Endothelial cell (in vitro differentiated cells): ENCODE data around the gene MERTK. TPM values are rescaled to one million over a fixed set of nuclear protein-coding genes. Genes with fewer than 3 reads are reported as not detected.

Source experiments
- DNase-seq: peaks from one replicate; pipeline ENCODE4 v3.0.0; 2021; ENCODE audit warnings: low spot score
- H3K27ac Mint-ChIP-seq: one replicate; pipeline ENCODE4 v1.8.0; 2021; ENCODE audit warnings: mixed read lengths, inconsistent platforms; ENCODE audit not compliant: unreplicated experiment
- H3K27me3 Mint-ChIP-seq: one replicate; pipeline ENCODE4 v1.8.0; 2021; ENCODE audit warnings: mild to moderate bottlenecking, moderate library complexity, mixed read lengths, inconsistent platforms; ENCODE audit not compliant: unreplicated experiment
- H3K36me3 Mint-ChIP-seq: one replicate; pipeline ENCODE4 v1.8.0; 2021; ENCODE audit warnings: mild to moderate bottlenecking, low read depth, mixed read lengths, inconsistent platforms; ENCODE audit not compliant: unreplicated experiment
- H3K4me1 Mint-ChIP-seq: one replicate; pipeline ENCODE4 v1.8.0; 2021; ENCODE audit warnings: mild to moderate bottlenecking, mixed read lengths, inconsistent platforms; ENCODE audit not compliant: unreplicated experiment
- H3K4me3 Mint-ChIP-seq: one replicate; pipeline ENCODE4 v1.8.0; 2021; ENCODE audit warnings: mild to moderate bottlenecking, mixed read lengths, inconsistent platforms; ENCODE audit not compliant: unreplicated experiment
- H3K9me3 Mint-ChIP-seq: one replicate; pipeline ENCODE4 v1.8.0; 2021; ENCODE audit warnings: mixed read lengths, inconsistent platforms; ENCODE audit not compliant: unreplicated experiment
- total RNA-seq: library from RNA; stranded (reverse); fragmentation: NEBNext Ultra II Directional; extraction: Animal tissue kit (Norgen Biotek cat#: 25700); gene quantifications from one replicate; pipeline ENCODE4 v1.2.1, GENCODE V29; 2021; ENCODE audit not compliant: unreplicated experiment
- TF ChIP-seq, protein P1 (sequence below): fragments of 200-600 bp; sonication (generic); IDR thresholded peaks from one replicate; pipeline ENCODE4 v1.5.0; 2021; ENCODE audit warnings: antibody characterized with exemption; ENCODE audit not compliant: unreplicated experiment

MERTK gene
- total RNA-seq, 1 donor from 2014 or later: 12.3 TPM

- DNase-seq: peak; percentile 85
- TF ChIP-seq, protein P1, sequence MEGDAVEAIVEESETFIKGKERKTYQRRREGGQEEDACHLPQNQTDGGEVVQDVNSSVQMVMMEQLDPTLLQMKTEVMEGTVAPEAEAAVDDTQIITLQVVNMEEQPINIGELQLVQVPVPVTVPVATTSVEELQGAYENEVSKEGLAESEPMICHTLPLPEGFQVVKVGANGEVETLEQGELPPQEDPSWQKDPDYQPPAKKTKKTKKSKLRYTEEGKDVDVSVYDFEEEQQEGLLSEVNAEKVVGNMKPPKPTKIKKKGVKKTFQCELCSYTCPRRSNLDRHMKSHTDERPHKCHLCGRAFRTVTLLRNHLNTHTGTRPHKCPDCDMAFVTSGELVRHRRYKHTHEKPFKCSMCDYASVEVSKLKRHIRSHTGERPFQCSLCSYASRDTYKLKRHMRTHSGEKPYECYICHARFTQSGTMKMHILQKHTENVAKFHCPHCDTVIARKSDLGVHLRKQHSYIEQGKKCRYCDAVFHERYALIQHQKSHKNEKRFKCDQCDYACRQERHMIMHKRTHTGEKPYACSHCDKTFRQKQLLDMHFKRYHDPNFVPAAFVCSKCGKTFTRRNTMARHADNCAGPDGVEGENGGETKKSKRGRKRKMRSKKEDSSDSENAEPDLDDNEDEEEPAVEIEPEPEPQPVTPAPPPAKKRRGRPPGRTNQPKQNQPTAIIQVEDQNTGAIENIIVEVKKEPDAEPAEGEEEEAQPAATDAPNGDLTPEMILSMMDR: no peak
- H3K36me3 Mint-ChIP-seq: peaks cover 7% of the 10 kb centered on the region
- H3K9me3 Mint-ChIP-seq: no peaks in the 10 kb centered on the region
- peak within 1 kb of the TSS; percentile 98 for H3K4me3 Mint-ChIP-seq
- H3K27me3 Mint-ChIP-seq: peaks cover 5% of the 10 kb centered on the region
- H3K27ac Mint-ChIP-seq: peak within 1 kb of the TSS; percentile 94
- peaks cover 5% of the 10 kb centered on the region for H3K4me1 Mint-ChIP-seq
Measured at GRCh38 chr2:111883661-111884591, 14.5 kb upstream of the MERTK start, which contains the start of gene ANAPC1. ANAPC1 (minus strand) TSS chr2:111884193; CDS start chr2:111880825, 3,368 bp downstream.

DNA sequence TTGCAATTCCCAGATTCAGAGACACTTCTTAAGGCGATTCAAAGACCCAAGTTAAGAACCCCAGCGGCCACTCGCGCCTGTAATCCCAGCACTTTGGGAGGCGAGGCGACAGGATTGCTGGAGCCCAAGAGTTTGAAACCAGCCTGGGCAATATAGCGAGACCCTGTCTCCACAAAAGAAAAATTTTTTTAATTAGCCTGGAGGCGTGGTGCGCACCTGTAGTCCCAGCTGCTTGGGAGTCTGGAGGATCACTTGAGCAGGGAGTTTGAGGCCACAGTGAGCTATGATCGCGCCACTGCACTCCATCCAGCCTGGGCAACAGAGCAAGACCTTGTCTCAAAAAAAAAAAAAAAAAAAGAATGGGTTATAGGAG is 13.8 kb upstream of the MERTK start:
- Mint-ChIP-seq H3K4me3 (peak overlapping the region; percentile 98), H3K36me3 (peaks cover 7% of the 10 kb centered on the region), H3K27me3 (peaks cover 5% of the 10 kb centered on the region), H3K9me3 (no peaks in the 10 kb centered on the region), H3K4me1 (peaks cover 5% of the 10 kb centered on the region), H3K27ac (peak overlapping the region; percentile 89)
- DNase-seq: peak; percentile 18
- TF ChIP-seq, protein P1: no peak

DNA sequence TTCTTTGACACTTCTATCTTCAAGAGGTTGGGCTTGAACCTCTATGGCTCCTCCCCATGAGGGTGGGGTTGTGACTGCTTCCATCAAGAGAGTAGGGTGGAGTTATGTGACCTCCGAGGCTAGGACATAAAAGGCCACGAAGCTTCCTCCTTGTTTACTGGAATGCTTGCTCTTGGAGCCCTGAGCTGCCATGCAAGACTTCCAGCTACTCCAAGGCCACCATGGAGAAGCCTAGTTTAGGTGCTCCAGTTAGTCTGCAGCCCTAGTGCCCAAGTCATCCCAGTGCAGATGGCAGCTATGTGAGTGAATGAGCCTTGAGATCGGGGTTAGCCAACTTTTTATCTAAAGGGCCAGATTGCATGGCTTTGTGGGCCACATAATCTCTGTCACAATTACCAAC is 2.4 kb upstream of the MERTK start:
- Mint-ChIP-seq H3K9me3 (no peaks in the 10 kb centered on the region), H3K36me3 (no peaks in the 10 kb centered on the region), H3K27me3 (peaks cover 2% of the 10 kb centered on the region), H3K4me3 (no peak overlapping the region), H3K4me1 (peaks cover 6% of the 10 kb centered on the region), H3K27ac (no peak overlapping the region)
- TF ChIP-seq, protein P1: no peak
- no peak for DNase-seq

- Mint-ChIP-seq H3K4me3 (peak overlapping the region; percentile 38), H3K27ac (peak overlapping the region; percentile 21), H3K27me3 (peaks cover 2% of the 10 kb centered on the region), H3K4me1 (peaks cover 6% of the 10 kb centered on the region), H3K9me3 (no peaks in the 10 kb centered on the region), H3K36me3 (no peaks in the 10 kb centered on the region)
- TF ChIP-seq, protein P1: no peak
- no peak for DNase-seq
Measured at GRCh38 chr2:111896576-111896975, 1.8 kb upstream of the MERTK start.

DNA sequence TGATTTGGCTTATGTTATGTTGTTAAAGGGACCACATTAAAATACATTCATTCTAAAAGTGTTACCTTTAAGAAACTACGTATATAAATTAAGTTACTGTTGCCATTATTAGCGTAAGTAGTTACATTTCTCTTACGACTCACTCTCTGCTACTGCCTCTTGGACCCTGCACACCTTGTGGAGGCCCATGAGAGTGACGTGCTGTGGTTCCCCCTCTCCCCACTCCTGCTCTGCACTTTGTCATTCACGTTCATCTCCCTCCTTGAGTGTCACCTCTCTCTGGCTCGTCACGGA is 830 bp upstream of the MERTK start:
- Mint-ChIP-seq H3K36me3 (no peaks in the 10 kb centered on the region), H3K27ac (no peak overlapping the region), H3K4me1 (peaks cover 11% of the 10 kb centered on the region), H3K4me3 (peak overlapping the region; percentile 83), H3K9me3 (no peaks in the 10 kb centered on the region), H3K27me3 (peaks cover 2% of the 10 kb centered on the region)
- no peak for DNase-seq
- TF ChIP-seq, protein P1: no peak
